NCI-H1694 treated with DMSO at 0.1 percent for 48 hours (cell line): ENCODE measurements around the gene CAPRIN1.

Experiments
- DNase-seq: peaks from one replicate; lab custom pipeline; 2025; lab: John Stamatoyannopoulos, UW

The CAPRIN1 gene

GRCh38 chr11:34143048-34143447 lies 91.5 kb downstream of the CAPRIN1 start:
- no peak for DNase-seq

GRCh38 chr11:34145073-34145472 lies 93.5 kb downstream of the CAPRIN1 start:
- DNase-seq: no peak

- DNase-seq: no peak
Measured at GRCh38 chr11:34145847-34146381, 94.4 kb downstream of the CAPRIN1 start.

DNA sequence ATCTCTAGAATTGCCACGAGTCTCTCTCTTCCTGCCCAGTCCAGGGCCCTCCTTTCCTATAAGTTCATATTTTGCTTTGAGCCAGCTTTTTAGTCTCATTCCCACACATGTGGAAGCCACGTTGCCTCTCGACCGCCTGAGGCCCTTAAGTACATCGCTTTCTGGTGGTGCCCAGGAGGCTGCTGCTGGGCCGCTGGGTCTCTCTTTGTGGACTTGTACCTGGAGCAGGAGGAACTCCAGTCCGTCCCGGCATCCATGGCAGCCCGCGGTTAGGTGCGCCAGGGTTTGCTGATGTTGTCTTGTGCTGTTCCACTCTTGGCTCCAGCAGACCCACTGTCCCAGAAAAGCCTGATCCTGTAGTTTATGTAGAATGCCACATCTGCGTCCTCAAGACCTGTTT lies 94.9 kb downstream of the CAPRIN1 start:
- no peak for DNase-seq

GRCh38 chr11:34146866-34147265 lies 95.3 kb downstream of the CAPRIN1 start:
- DNase-seq: no peak

DNA sequence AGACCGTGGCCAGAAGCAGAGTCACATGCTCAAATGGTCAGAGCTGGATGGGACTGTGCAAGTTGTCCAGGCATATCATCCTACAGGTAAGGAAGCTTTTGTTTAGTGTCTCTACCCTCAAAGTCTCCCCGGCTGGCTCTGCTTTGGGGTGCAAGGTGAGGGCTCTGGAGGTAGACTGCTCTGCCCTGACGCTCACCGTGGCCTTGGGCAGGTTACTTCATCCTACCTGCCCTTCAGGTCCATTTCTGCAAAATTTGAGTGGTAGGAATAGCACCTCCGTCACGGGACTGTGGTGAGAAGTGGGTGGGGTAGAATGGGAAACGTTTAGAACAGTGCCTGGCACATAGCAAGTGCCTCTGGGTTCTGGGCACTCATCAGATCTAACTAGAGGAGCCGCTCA lies 96.0 kb downstream of the CAPRIN1 start:
- DNase-seq: no peak

GRCh38 chr11:34148504-34149165 lies 97.1 kb downstream of the CAPRIN1 start:
- no peak for DNase-seq

DNA sequence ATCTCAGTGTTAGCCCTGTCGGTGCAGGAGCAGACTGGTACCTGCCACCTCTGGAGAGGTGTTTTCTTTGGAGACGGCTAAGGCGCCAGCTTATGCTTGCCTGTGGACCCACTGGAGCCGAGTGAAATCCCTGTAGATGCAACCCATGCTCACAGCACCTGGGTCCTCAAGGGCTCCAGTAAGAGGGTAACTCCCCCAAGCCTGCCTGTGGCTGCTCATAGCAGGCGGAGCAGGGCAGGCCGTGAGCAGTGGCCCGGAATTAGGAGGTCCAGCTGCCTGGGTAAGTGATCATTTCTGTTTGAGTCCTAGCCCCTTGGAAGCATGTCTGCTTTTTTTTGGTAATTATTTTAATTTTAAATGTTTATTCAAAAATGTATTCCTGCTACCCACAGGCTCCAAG lies 97.7 kb downstream of the CAPRIN1 start:
- no peak for DNase-seq

DNA sequence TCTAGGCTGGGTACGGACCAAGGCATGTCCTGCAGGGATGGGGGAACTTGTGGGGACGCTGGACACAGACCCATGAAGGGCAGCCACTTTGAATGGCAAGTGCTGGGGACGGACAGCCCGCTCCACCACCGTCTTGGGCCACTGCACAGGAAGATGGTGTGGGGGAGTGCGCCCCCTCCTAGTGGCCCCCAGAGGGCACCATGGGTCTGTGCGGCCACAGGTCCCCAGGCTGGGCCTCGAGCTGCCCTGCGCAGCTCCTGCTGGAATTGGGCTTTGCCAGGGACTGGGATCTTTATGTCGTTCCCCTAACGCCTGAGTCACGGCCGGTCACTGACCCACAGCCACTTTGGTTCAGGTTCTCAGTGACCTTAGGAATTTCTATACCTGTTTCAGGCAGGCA lies 98.3 kb downstream of the CAPRIN1 start:
- DNase-seq: no peak

- no peak for DNase-seq
Measured at GRCh38 chr11:34150494-34151151, 99.1 kb downstream of the CAPRIN1 start.
